HCT116 (cell line): Measurements from ENCODE around the gene GDNF. TPM values are rescaled to one million over a fixed set of nuclear protein-coding genes. Genes with fewer than 3 reads are reported as not detected.

ENCODE experiments used
- ATAC-seq: fragments of 200-7000 bp; cut with Tn5 transposase; 2 replicates; pipeline ENCODE4 v1.9.1; 2020; ENCODE audit warnings: mild to moderate bottlenecking, moderate library complexity
- BruUV-seq: library from RNA; stranded (reverse); fragments of 400-500 nt; replicated peaks from 2 replicates; lab custom pipeline; 2021; lab: Mats Ljungman, UMichigan
- CTCF ChIA-PET: fragments of 300-600 bp; sonication (Branson Sonifier 250); formaldehyde crosslinking; loops from one replicate; lab custom pipeline; 2021; ENCODE audit warnings: antibody characterized with exemption; lab: Charles Lee
- POLR2A ChIA-PET: fragments of 300-600, 350-600 bp; sonication (Branson Sonifier 250); formaldehyde crosslinking; loops from one replicate; lab custom pipeline; 2021; ENCODE audit warnings: antibody characterized with exemption; lab: Charles Lee
- RAD21 ChIA-PET, 2 experiments: fragments of 300-600 bp; sonication (Branson Sonifier 250); formaldehyde crosslinking; loops; one replicate each; lab custom pipeline; 2023; ENCODE audit warnings: low total read pairs in 2 of 2; ENCODE audit not compliant: uncharacterized antibody in 2 of 2, unreplicated experiment in 2 of 2, low non-redundant PET in 1 of 2; lab: Charles Lee
- DNase-seq: peaks from one replicate; pipeline ENCODE4 v3.0.0-alpha.2; 2010; ENCODE audit warnings: low read depth, low spot score
- H2AFZ ChIP-seq: fragments of 200-600 bp; shearing (Covaris generic), sonication (generic); 2 replicates; pipeline ENCODE4 v1.6.1; 2017; ENCODE audit warnings: low read depth, mixed run types, mixed read lengths, antibody characterized with exemption, low read length; ENCODE audit not compliant: poor library complexity, severe bottlenecking
- H3K27ac ChIP-seq: 2 replicates; pipeline ENCODE4 v1.5.1; 2012; ENCODE audit warnings: low read depth, low read length
- H3K27me3 ChIP-seq: fragments of 200-600 bp; sonication (generic); 2 replicates; pipeline ENCODE4 v1.6.1; 2016; ENCODE audit warnings: mixed run types, low read length, mixed read lengths; ENCODE audit not compliant: insufficient read depth
- H3K36me3 ChIP-seq, 2 experiments: fragments of 200-500 bp in 1 of 2; fragments of 200-600 bp in 1 of 2; sonication (Bioruptor generic) in 1 of 2; sonication (generic) in 1 of 2; 2 replicates each; pipeline versions ENCODE4 v1.5.1 to v1.6.1; 2014 to 2016; ENCODE audit warnings: low read length in 2 of 2, inconsistent platforms in 1 of 2, mixed read lengths in 1 of 2, mixed run types in 1 of 2; ENCODE audit not compliant: insufficient read depth in 2 of 2, control insufficient read depth in 1 of 2
- H3K4me1 ChIP-seq, 2 experiments: fragments of 200-600 bp in 1 of 2; sonication (generic) in 1 of 2; 2 replicates each; pipeline versions ENCODE4 v1.5.1 to v1.6.1; 2012 to 2017; ENCODE audit warnings: low read length in 2 of 2, inconsistent platforms in 1 of 2, mild to moderate bottlenecking in 1 of 2, mixed read lengths in 1 of 2, mixed run types in 1 of 2, moderate library complexity in 1 of 2; ENCODE audit not compliant: insufficient read depth in 2 of 2, control insufficient read depth in 1 of 2
- H3K4me2 ChIP-seq: fragments of 200-600 bp; sonication (generic); 2 replicates; pipeline ENCODE4 v1.6.1; 2017; ENCODE audit warnings: mixed run types, low read length, mixed read lengths
- H3K4me3 ChIP-seq, 2 experiments: fragments of 200-600 bp in 1 of 2; sonication (generic) in 1 of 2; replicated peaks in 1 of 2; 2 replicates each; pipeline ENCODE4 v1.5.1; 2011 to 2016; ENCODE audit warnings: low read length in 2 of 2, control low read depth in 1 of 2, low read depth in 1 of 2, mild to moderate bottlenecking in 1 of 2, mixed read lengths in 1 of 2, mixed run types in 1 of 2
- H3K79me2 ChIP-seq: fragments of 200-600 bp; sonication (generic); 2 replicates; pipeline ENCODE4 v1.6.1; 2017; ENCODE audit warnings: mild to moderate bottlenecking, mixed run types, low read length, moderate library complexity, mixed read lengths; ENCODE audit not compliant: insufficient read depth
- H3K9ac ChIP-seq: fragments of 200-600 bp; sonication (generic); 2 replicates; pipeline ENCODE4 v1.6.1; 2016; ENCODE audit warnings: low read length, mixed read lengths
- H3K9me2 ChIP-seq: fragments of 200-600 bp; sonication (generic), shearing (Covaris generic); 2 replicates; pipeline ENCODE4 v1.6.1; 2017; ENCODE audit warnings: mixed run types, mild to moderate bottlenecking, moderate library complexity; ENCODE audit not compliant: insufficient read depth
- H3K9me3 ChIP-seq, 2 experiments: fragments of 200-500 bp in 1 of 2; fragments of 200-600 bp in 1 of 2; sonication (Bioruptor generic) in 1 of 2; sonication (generic) in 1 of 2; 2 replicates each; pipeline ENCODE4 v1.6.1; 2014 to 2017; ENCODE audit warnings: low read length in 2 of 2, mixed read lengths in 2 of 2, inconsistent platforms in 1 of 2, low read depth in 1 of 2, mild to moderate bottlenecking in 1 of 2, mixed run types in 1 of 2, moderate library complexity in 1 of 2; ENCODE audit not compliant: control insufficient read depth in 1 of 2, insufficient read depth in 1 of 2
- H4K20me1 ChIP-seq: fragments of 200-600 bp; sonication (generic), shearing (Covaris generic); 2 replicates; pipeline ENCODE4 v1.6.1; 2017; ENCODE audit warnings: mixed run types, mild to moderate bottlenecking, moderate library complexity; ENCODE audit not compliant: insufficient read depth
- ATF3 ChIP-seq: IDR thresholded peaks from 2 replicates; pipeline ENCODE4 v1.6.1; 2012
- CEBPB ChIP-seq: IDR thresholded peaks from 2 replicates; pipeline ENCODE4 v1.6.1; 2012; ENCODE audit warnings: low read depth
- CTCF ChIP-seq, 3 experiments: fragments of 200-600 bp in 1 of 3; sonication (generic) in 1 of 3; IDR thresholded peaks in 2 of 3; conservative IDR thresholded peaks in 1 of 3; 2 replicates each; pipeline ENCODE4 v1.5.1; 2012 to 2017; ENCODE audit warnings: low read depth in 2 of 3, low read length in 2 of 3, antibody characterized with exemption in 1 of 3, borderline replicate concordance in 1 of 3, control low read depth in 1 of 3, mild to moderate bottlenecking in 1 of 3, mixed read lengths in 1 of 3, mixed run types in 1 of 3, moderate library complexity in 1 of 3; ENCODE audit not compliant: insufficient read depth in 1 of 3
- EGR1 ChIP-seq: IDR thresholded peaks from 2 replicates; pipeline ENCODE4 v1.6.1; 2012; ENCODE audit warnings: low read depth
- ELF1 ChIP-seq: IDR thresholded peaks from 2 replicates; pipeline ENCODE4 v1.6.1; 2012; ENCODE audit warnings: low read depth, borderline replicate concordance
- EZH2 ChIP-seq: fragments of 200-600 bp; sonication (generic); IDR thresholded peaks from 2 replicates; pipeline ENCODE4 v1.6.1; 2017; ENCODE audit warnings: antibody characterized with exemption, mixed run types
- EZH2phosphoT487 ChIP-seq: fragments of 200-600 bp; IDR thresholded peaks from 2 replicates; pipeline ENCODE4 v1.6.1; 2018; ENCODE audit warnings: antibody characterized with exemption, borderline replicate concordance
- FOSL1 ChIP-seq: IDR thresholded peaks from 2 replicates; pipeline ENCODE4 v1.6.1; 2012; ENCODE audit warnings: low read depth
- MAX ChIP-seq: IDR thresholded peaks from 2 replicates; pipeline ENCODE4 v1.6.1; 2012
- POLR2AphosphoS5 ChIP-seq: IDR thresholded peaks from 2 replicates; pipeline ENCODE4 v1.6.1; 2011; ENCODE audit warnings: mild to moderate bottlenecking, low read depth, low read length, moderate library complexity
- RAD21 ChIP-seq: IDR thresholded peaks from 2 replicates; pipeline ENCODE4 v1.6.1; 2012; ENCODE audit warnings: low read depth, mild to moderate bottlenecking
- SIN3A ChIP-seq: IDR thresholded peaks from 2 replicates; pipeline ENCODE4 v1.6.1; 2012; ENCODE audit warnings: low read depth
- SP1 ChIP-seq: IDR thresholded peaks from 2 replicates; pipeline ENCODE4 v1.6.1; 2012; ENCODE audit warnings: low read depth
- SRF ChIP-seq: IDR thresholded peaks from 2 replicates; pipeline ENCODE4 v1.6.1; 2012; ENCODE audit warnings: low read depth
- TCF7L2 ChIP-seq: IDR thresholded peaks from 2 replicates; pipeline ENCODE4 v1.7.0; 2011; ENCODE audit warnings: borderline replicate concordance, inconsistent platforms; ENCODE audit not compliant: insufficient read depth, insufficient read length; ENCODE audit errors: extremely low read depth
- ZBTB33 ChIP-seq: IDR thresholded peaks from 2 replicates; pipeline ENCODE4 v1.6.1; 2011; ENCODE audit warnings: mild to moderate bottlenecking, low read length, moderate library complexity; ENCODE audit not compliant: insufficient replicate concordance; ENCODE audit errors: extremely low read depth
- ZFX ChIP-seq: fragments of 450-650 bp; IDR thresholded peaks from 2 replicates; pipeline ENCODE4 v1.6.1; 2017
- intact Hi-C: fragments of 100-400 bp; cut with micrococcal nuclease; formaldehyde crosslinking; loops from 2 replicates; pipeline ENCODE4 v1.10.0; 2022
- total RNA-seq: library from RNA; stranded (reverse); gene quantifications from one replicate; pipeline ENCODE4 v1.2.1, GENCODE V29; 2021; ENCODE audit not compliant: unreplicated experiment

GDNF gene
- total RNA-seq, 1 experiment from 2014 or later: not detected

GRCh38 chr5:37836592-37837413, 3.0 kb downstream of the GDNF start:
- ATAC-seq: no peak
- H4K20me1 ChIP-seq: no peaks in the 10 kb centered on the region
- no peak for DNase-seq
- BruUV-seq: no TSS peak
- ChIA-PET RAD21 (no interaction called here), CTCF (interaction anchor here (1.3 kb wide), 2 partner anchors 356 to 423 kb away, joined by 3 to 8 read pairs; no protein-coding TSS in a partner anchor), POLR2A (no interaction called here)
- H3K4me1 ChIP-seq: peaks cover 2 to 6% of the 10 kb centered on the region in 2 experiments; a peak in 2 of 4 replicates
- no peak overlapping the region for H3K9ac ChIP-seq
- H3K4me3 ChIP-seq: no peak overlapping the region
- intact Hi-C loops: loop anchor here (1.0 to 5.0 kb wide), 2 partner anchors 356 to 425 kb away; no protein-coding TSS in a partner anchor
- peak overlapping the region; percentile 40 for H3K4me2 ChIP-seq
- TF ChIP-seq TCF7L2 (no peak), SP1 (no peak), POLR2AphosphoS5 (no peak), CTCF (IDR thresholded peaks at IDR 0.05 in 2 of 3, conservative IDR thresholded peaks at IDR 0.05 in 1 of 3; ENCODE audit: borderline replicate concordance in 1 of 3, insufficient read depth in 1 of 3, low read depth in 2 of 3, low read length in 2 of 3) (no peak), FOSL1 (no peak), SIN3A (no peak), EZH2 (no peak), ELF1 (no peak), CEBPB (no peak), ZFX (no peak), ZBTB33 (no peak), RAD21 (no peak), ATF3 (no peak), MAX (no peak), SRF (no peak), EZH2phosphoT487 (no peak), EGR1 (no peak)
- TF ChIP-seq, all 23 proteins: peak for 0
- no peak overlapping the region for H2AFZ ChIP-seq
- H3K27ac ChIP-seq: no peak overlapping the region
- no peaks in the 10 kb centered on the region for H3K36me3 ChIP-seq
- no peaks in the 10 kb centered on the region for H3K79me2 ChIP-seq
- H3K9me2 ChIP-seq: no peaks in the 10 kb centered on the region
- no peaks in the 10 kb centered on the region for H3K9me3 ChIP-seq
- no peaks in the 10 kb centered on the region for H3K27me3 ChIP-seq
